Measurements from ENCODE around the gene PRR33. TPM values are rescaled to one million over a fixed set of nuclear protein-coding genes. Genes with fewer than 3 reads are reported as not detected.

The PRR33 gene
- total RNA-seq, 1 donor from 2014 or later = not detected

GRCh38 chr11:1882265-1883238 lies 9.1 kb downstream of the PRR33 start:
- Mint-ChIP-seq H3K4me1 (ENCODE audit: unreplicated experiment) (no peaks in the 10 kb centered on the region), H3K27me3 (ENCODE audit: unreplicated experiment) (no peaks in the 10 kb centered on the region), H3K4me3 (ENCODE audit: unreplicated experiment) (no peak overlapping the region), H3K27ac (ENCODE audit: unreplicated experiment) (no peak overlapping the region), H3K9me3 (ENCODE audit: unreplicated experiment) (no peaks in the 10 kb centered on the region), H3K36me3 (ENCODE audit: low read depth, unreplicated experiment) (no peaks in the 10 kb centered on the region)
- peak; percentile 89 for DNase-seq (ENCODE audit: low spot score)
- peak; percentile 93 for TF ChIP-seq CTCF (IDR thresholded peaks at IDR 0.05; ENCODE audit: unreplicated experiment)

DNA sequence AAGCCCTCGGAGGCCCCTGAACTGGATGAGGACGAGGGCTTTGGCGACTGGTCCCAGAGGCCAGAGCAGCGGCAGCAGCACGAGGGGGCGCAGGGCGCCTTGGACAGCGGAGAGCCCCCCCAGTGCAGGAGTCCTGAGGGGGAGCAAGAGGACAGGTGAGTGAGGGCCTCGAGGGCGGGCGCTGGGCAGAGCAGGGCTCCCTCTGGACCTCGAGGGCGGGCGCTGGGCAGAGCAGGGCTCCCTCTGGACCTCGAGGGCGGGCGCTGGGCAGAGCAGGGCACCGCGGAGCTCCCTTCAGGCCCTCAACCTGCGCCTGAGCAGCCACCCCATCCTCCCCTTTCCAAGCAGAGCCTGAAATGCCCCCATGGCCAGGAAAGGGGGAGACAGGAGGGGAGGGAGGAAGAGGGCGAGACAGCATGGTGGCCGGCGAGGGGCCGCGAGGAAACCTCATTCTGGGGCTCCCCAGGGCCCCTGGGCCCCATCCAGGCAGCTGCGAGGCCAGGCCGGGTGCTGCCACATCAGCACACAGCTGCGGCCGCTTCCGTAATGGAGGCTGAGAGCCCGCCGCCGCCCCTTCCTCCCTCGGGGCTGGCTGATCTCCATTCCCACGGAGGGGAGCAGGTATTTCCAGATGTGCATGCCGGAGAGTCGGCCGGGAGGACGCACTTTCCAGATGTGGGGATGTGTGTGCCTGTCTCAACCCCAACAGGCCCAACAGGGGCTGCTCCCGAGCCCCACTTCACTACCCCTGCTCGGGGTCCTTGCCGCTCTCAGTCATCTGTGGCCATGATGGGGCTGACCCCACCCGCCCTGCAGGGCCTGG lies 10.0 kb downstream of the PRR33 start:
- peak; percentile 4 for DNase-seq (ENCODE audit: low spot score)
- TF ChIP-seq CTCF (IDR thresholded peaks at IDR 0.05; ENCODE audit: unreplicated experiment) = no peak

GRCh38 chr11:1880746-1881441 lies 10.8 kb downstream of the PRR33 start:
- Mint-ChIP-seq H3K9me3 (ENCODE audit: unreplicated experiment) (no peaks in the 10 kb centered on the region), H3K4me1 (ENCODE audit: unreplicated experiment) (no peaks in the 10 kb centered on the region), H3K27me3 (ENCODE audit: unreplicated experiment) (no peaks in the 10 kb centered on the region), H3K27ac (ENCODE audit: unreplicated experiment) (no peak overlapping the region), H3K36me3 (ENCODE audit: low read depth, unreplicated experiment) (no peaks in the 10 kb centered on the region), H3K4me3 (ENCODE audit: unreplicated experiment) (no peak overlapping the region)
- no peak for TF ChIP-seq CTCF (IDR thresholded peaks at IDR 0.05; ENCODE audit: unreplicated experiment)
- no peak for DNase-seq (ENCODE audit: low spot score)

More for the DNA sequence above, 10.0 kb downstream of the PRR33 start:
- Mint-ChIP-seq H3K4me1 (ENCODE audit: unreplicated experiment) (no peaks in the 10 kb centered on the region), H3K36me3 (ENCODE audit: low read depth, unreplicated experiment) (no peaks in the 10 kb centered on the region), H3K4me3 (ENCODE audit: unreplicated experiment) (no peak overlapping the region), H3K9me3 (ENCODE audit: unreplicated experiment) (no peaks in the 10 kb centered on the region), H3K27ac (ENCODE audit: unreplicated experiment) (no peak overlapping the region), H3K27me3 (ENCODE audit: unreplicated experiment) (no peaks in the 10 kb centered on the region)

- H3K27ac Mint-ChIP-seq (ENCODE audit: unreplicated experiment) = no peak overlapping the region
These were observed 11.6 kb downstream of the PRR33 start for GRCh38 chr11:1879941-1880720.

More at GRCh38 chr11:1879941-1880720, 11.6 kb downstream of the PRR33 start:
- peak; percentile 6 for DNase-seq (ENCODE audit: low spot score)
- H3K27me3 Mint-ChIP-seq (ENCODE audit: unreplicated experiment) = peaks cover 3% of the 10 kb centered on the region
- H3K36me3 Mint-ChIP-seq (ENCODE audit: low read depth, unreplicated experiment) = no peaks in the 10 kb centered on the region
- H3K4me3 Mint-ChIP-seq (ENCODE audit: unreplicated experiment) = no peak overlapping the region
- TF ChIP-seq CTCF (IDR thresholded peaks at IDR 0.05; ENCODE audit: unreplicated experiment) = no peak
- H3K4me1 Mint-ChIP-seq (ENCODE audit: unreplicated experiment) = no peaks in the 10 kb centered on the region
- no peaks in the 10 kb centered on the region for H3K9me3 Mint-ChIP-seq (ENCODE audit: unreplicated experiment)

Data from endothelial cell (in vitro differentiated cells).